Endothelial cell of umbilical vein (primary cell): ENCODE data around the gene GTPBP4. TPM values are rescaled to one million over a fixed set of nuclear protein-coding genes. Genes with fewer than 3 reads are reported as not detected.

Experiments
- BruUV-seq: library from RNA; stranded (reverse); fragments of 400-500 nt; replicated peaks from 2 replicates; lab custom pipeline; 2021; lab: Mats Ljungman, UMichigan
- CTCF ChIA-PET: fragments of 300-600, 350-600 bp; sonication (Branson Sonifier 250); formaldehyde crosslinking; loops from one replicate; lab custom pipeline; 2021; ENCODE audit warnings: antibody characterized with exemption, inconsistent platforms; lab: Charles Lee
- POLR2A ChIA-PET: fragments of 300-600, 350-600 bp; sonication (Branson Sonifier 250); formaldehyde crosslinking; loops from one replicate; lab custom pipeline; 2021; ENCODE audit warnings: antibody characterized with exemption, inconsistent platforms; lab: Charles Lee
- DNase-seq: peaks from one replicate; pipeline ENCODE4 v3.0.0-alpha.2; 2011; ENCODE audit warnings: low read depth, low spot score
- FAIRE-seq: peaks from 2 replicates; lab custom pipeline; 2011; peaks lifted over from hg19 to GRCh38; lab: Jason Lieb, UNC
- H2AFZ ChIP-seq: 2 replicates; pipeline ENCODE4 v1.6.0; 2012; ENCODE audit warnings: low read depth, low read length, control low read depth, inconsistent platforms
- H3K27ac ChIP-seq: 2 replicates; pipeline ENCODE4 v1.5.1; 2011; ENCODE audit warnings: low read depth, mild to moderate bottlenecking, control low read depth, low read length, moderate library complexity; ENCODE audit not compliant: insufficient read depth
- H3K27me3 ChIP-seq, 2 experiments: 2 replicates each; pipeline versions ENCODE4 v1.6.0 to v1.6.1; 2011; ENCODE audit warnings: low read length in 2 of 2, mixed read lengths in 1 of 2; ENCODE audit not compliant: control insufficient read depth in 2 of 2, insufficient read depth in 2 of 2
- H3K36me3 ChIP-seq, 2 experiments: 2 replicates in 1 of 2; 3 replicates in 1 of 2; pipeline ENCODE4 v1.5.1; 2011; ENCODE audit warnings: low read length in 2 of 2, mild to moderate bottlenecking in 1 of 2, moderate library complexity in 1 of 2; ENCODE audit not compliant: control insufficient read depth in 2 of 2, insufficient read depth in 2 of 2; ENCODE audit errors: extremely low read depth in 1 of 2
- H3K4me1 ChIP-seq: 3 replicates; pipeline ENCODE4 v1.5.1; 2011; ENCODE audit warnings: mild to moderate bottlenecking, low read length; ENCODE audit not compliant: control insufficient read depth, insufficient read depth; ENCODE audit errors: extremely low read depth
- H3K4me2 ChIP-seq: 2 replicates; pipeline ENCODE4 v1.6.1; 2011; ENCODE audit warnings: low read length, control low read depth, mixed read lengths; ENCODE audit not compliant: insufficient read depth
- H3K4me3 ChIP-seq, 3 experiments: fragments of 200-600 bp in 1 of 3; sonication (generic), shearing (Covaris generic) in 1 of 3; replicated peaks in 1 of 3; 2 replicates each; pipeline ENCODE4 v1.5.1; 2011 to 2016; ENCODE audit warnings: control low read depth in 3 of 3, low read length in 3 of 3, mild to moderate bottlenecking in 2 of 3, inconsistent platforms in 1 of 3, low read depth in 1 of 3, moderate library complexity in 1 of 3; ENCODE audit not compliant: insufficient read depth in 1 of 3
- H3K79me2 ChIP-seq: 2 replicates; pipeline ENCODE4 v1.6.0; 2012; ENCODE audit warnings: low read length, inconsistent platforms; ENCODE audit not compliant: control insufficient read depth, insufficient read depth
- H3K9ac ChIP-seq: replicated peaks from 2 replicates; pipeline ENCODE3; 2011; ENCODE audit warnings: low read length, control low read depth; ENCODE audit not compliant: insufficient read depth; ENCODE audit errors: extremely low read depth
- H3K9me1 ChIP-seq: replicated peaks from 3 replicates; pipeline ENCODE4 v1.6.0; 2011; ENCODE audit warnings: mild to moderate bottlenecking, low read length; ENCODE audit not compliant: control insufficient read depth, insufficient read depth; ENCODE audit errors: extremely low read depth
- H3K9me3 ChIP-seq: replicated peaks from 2 replicates; pipeline ENCODE4 v1.5.1; 2012; ENCODE audit warnings: low read length, inconsistent platforms; ENCODE audit not compliant: control insufficient read depth, insufficient read depth
- H4K20me1 ChIP-seq: replicated peaks from 2 replicates; pipeline ENCODE3; 2011; ENCODE audit warnings: mild to moderate bottlenecking, low read length; ENCODE audit not compliant: control insufficient read depth, insufficient read depth; ENCODE audit errors: extremely low read depth
- CTCF ChIP-seq, 2 donors: IDR thresholded peaks; 1 replicate in 1 of 2; 2 replicates in 1 of 2; pipeline ENCODE4 v1.5.1; 2011; ENCODE audit warnings: low read length in 2 of 2, mild to moderate bottlenecking in 2 of 2, moderate library complexity in 2 of 2, control low read depth in 1 of 2, inconsistent platforms in 1 of 2, low read depth in 1 of 2; ENCODE audit not compliant: insufficient read depth in 1 of 2; ENCODE audit errors: extremely low read depth in 1 of 2
- EZH2 ChIP-seq: IDR thresholded peaks from 2 replicates; pipeline ENCODE4 v1.6.1; 2012; ENCODE audit warnings: borderline replicate concordance, low read depth, mild to moderate bottlenecking, moderate library complexity, low read length, inconsistent platforms; ENCODE audit not compliant: severe bottlenecking
- FOS ChIP-seq: IDR thresholded peaks from 2 replicates; pipeline ENCODE4 v1.6.1; 2011; ENCODE audit warnings: mild to moderate bottlenecking, low read length, moderate library complexity, borderline replicate concordance; ENCODE audit not compliant: insufficient read depth
- GATA2 ChIP-seq: IDR thresholded peaks from 2 replicates; pipeline ENCODE4 v1.7.0; 2011; ENCODE audit warnings: low read depth, mild to moderate bottlenecking, moderate library complexity, mixed read lengths, low read length; ENCODE audit not compliant: insufficient read length, insufficient read depth
- JUN ChIP-seq: IDR thresholded peaks from 2 replicates; pipeline ENCODE4 v1.6.1; 2011; ENCODE audit warnings: borderline replicate concordance, low read depth; ENCODE audit not compliant: insufficient read length, insufficient read depth
- MAX ChIP-seq: IDR thresholded peaks from 2 replicates; pipeline ENCODE4 v1.6.1; 2011; ENCODE audit not compliant: insufficient read depth, insufficient read length
- MYC ChIP-seq: IDR thresholded peaks from one replicate; pipeline ENCODE4 v1.6.1; 2011; ENCODE audit warnings: mild to moderate bottlenecking, low read depth, low read length
- POLR2A ChIP-seq: IDR thresholded peaks from 2 replicates; pipeline ENCODE4 v1.6.1; 2012; ENCODE audit warnings: low read depth, mild to moderate bottlenecking, control low read depth, low read length
- POLR2AphosphoS5 ChIP-seq: IDR thresholded peaks from 2 replicates; pipeline ENCODE4 v1.6.1; 2012; ENCODE audit warnings: low read depth, mild to moderate bottlenecking, control low read depth, low read length, moderate library complexity; ENCODE audit not compliant: insufficient read depth
- dilution Hi-C: fragments of 300-500 bp; cut with MboI; formaldehyde crosslinking; loops from one replicate; pipeline ENCODE4 v1.15.0; 2019; ENCODE audit warnings: low sequenced_read_pairs; ENCODE audit not compliant: extremely low pct_ligation_motif_present
- intact Hi-C: fragments of 100-400 bp; cut with micrococcal nuclease; formaldehyde crosslinking; loops from one replicate; pipeline ENCODE4 v1.10.0; 2022
- polyA plus RNA-seq, 4 experiments: library from polyadenylated mRNA; depleted of rRNA in 3 of 4; stranded (reverse) in 3 of 4; unstranded in 1 of 4; fragments of >200 nt; gene quantifications; 2 replicates each; pipeline versions ENCODE4 v1.2.1 to v1.2.3, GENCODE V29; 2011 to 2012; ENCODE audit warnings: missing spikeins in 1 of 4
- total RNA-seq: library from RNA; stranded (reverse); gene quantifications from 2 replicates; pipeline ENCODE4 v1.2.3, GENCODE V29; 2021

Gene GTPBP4
- total and polyA plus RNA-seq, 2 donors (not counting 3 experiments of a cell fraction or from before 2014, with no cell fraction given), result 12.4 to 69.3 TPM

GRCh38 chr10:963655-964054 is 24.6 kb upstream of the GTPBP4 start:
- FAIRE-seq, result no peak
- CTCF ChIA-PET, result no interaction called here

More at GRCh38 chr10:963655-964054, 24.6 kb upstream of the GTPBP4 start:
- no peaks in the 10 kb centered on the region for H3K4me1 ChIP-seq
- POLR2A ChIA-PET, result no interaction called here
- intact Hi-C loops, result no loop called here
- H3K79me2 ChIP-seq, result no peaks in the 10 kb centered on the region
- no peak overlapping the region for H3K27ac ChIP-seq
- no peak overlapping the region for H3K4me3 ChIP-seq
- H3K9me3 ChIP-seq, result no peaks in the 10 kb centered on the region
- H3K9me1 ChIP-seq, result no peaks in the 10 kb centered on the region
- no peak for DNase-seq
- TF ChIP-seq MAX, result no peak
- TF ChIP-seq FOS, result no peak
- TF ChIP-seq GATA2, result no peak
- no peak for TF ChIP-seq MYC
- no peak for TF ChIP-seq POLR2AphosphoS5
- no peak for TF ChIP-seq JUN
- TF ChIP-seq CTCF (IDR thresholded peaks at IDR 0.05; ENCODE audit: extremely low read depth in 1 of 2, insufficient read depth in 1 of 2, low read depth in 1 of 2, low read length in 2 of 2), result no peak
- no peak for TF ChIP-seq POLR2A
- TF ChIP-seq EZH2, result no peak
- no TSS peak for BruUV-seq
- no peak overlapping the region for H3K9ac ChIP-seq
- no peak overlapping the region for H3K4me2 ChIP-seq
- no peaks in the 10 kb centered on the region for H4K20me1 ChIP-seq
- no peaks in the 10 kb centered on the region for H3K36me3 ChIP-seq
- dilution Hi-C loops, result no loop called here
- H2AFZ ChIP-seq, result no peak overlapping the region
- H3K27me3 ChIP-seq, result peaks cover 6 to 14% of the 10 kb centered on the region in 2 experiments
